Measurements from ENCODE around the gene CFAP58.

The CFAP58 gene

GRCh38 chr10:104321725-104322415 lies 31.8 kb upstream of the CFAP58 start:
- no peak for DNase-seq

- DNase-seq: peak; percentile 24
Measured at GRCh38 chr10:104322416-104322782, 31.2 kb upstream of the CFAP58 start.

- no peak for DNase-seq
Measured at GRCh38 chr10:104323085-104323484, 30.5 kb upstream of the CFAP58 start.

- DNase-seq: no peak
Measured at GRCh38 chr10:104323760-104324201, 29.9 kb upstream of the CFAP58 start.

GRCh38 chr10:104324221-104324686 lies 29.4 kb upstream of the CFAP58 start:
- DNase-seq: no peak

- DNase-seq: no peak
Measured at GRCh38 chr10:104324931-104325330, 28.7 kb upstream of the CFAP58 start.

- no peak for DNase-seq
Measured at GRCh38 chr10:104325436-104326435, 27.9 kb upstream of the CFAP58 start.

- no peak for DNase-seq
Measured at GRCh38 chr10:104326991-104327610, 26.5 kb upstream of the CFAP58 start.

GRCh38 chr10:104327745-104328645 lies 25.6 kb upstream of the CFAP58 start:
- no peak for DNase-seq

GRCh38 chr10:104328646-104328895 lies 25.1 kb upstream of the CFAP58 start:
- DNase-seq: no peak

GRCh38 chr10:104328896-104329710 lies 24.5 kb upstream of the CFAP58 start:
- DNase-seq: peak; percentile 37

- DNase-seq: no peak
Measured at GRCh38 chr10:104329735-104330134, 23.9 kb upstream of the CFAP58 start.

GRCh38 chr10:104330168-104331110 lies 23.2 kb upstream of the CFAP58 start:
- no peak for DNase-seq

GRCh38 chr10:104331208-104331838 lies 22.3 kb upstream of the CFAP58 start:
- peak; percentile 82 for DNase-seq

- no peak for DNase-seq
Measured at GRCh38 chr10:104332243-104333031, 21.2 kb upstream of the CFAP58 start.

- DNase-seq: no peak
Measured at GRCh38 chr10:104333032-104333727, 20.5 kb upstream of the CFAP58 start.

GRCh38 chr10:104333728-104334373 lies 19.8 kb upstream of the CFAP58 start:
- DNase-seq: no peak

GRCh38 chr10:104334561-104334960 lies 19.1 kb upstream of the CFAP58 start:
- no peak for DNase-seq

All from COR-L47 (cell line).